CD4-positive, alpha-beta T cell (primary cell): ENCODE measurements around the gene TTLL8. TPM values are rescaled to one million over a fixed set of nuclear protein-coding genes. Genes with fewer than 3 reads are reported as not detected.

Source experiments
- ATAC-seq: fragments of 200-7000 bp; cut with Tn5 transposase; one replicate; pipeline ENCODE4 v1.10.0; 2022; ENCODE audit warnings: mild to moderate bottlenecking; ENCODE audit not compliant: poor library complexity
- CTCF ChIA-PET: fragments of 350-600 bp; sonication (Branson Sonifier 250); formaldehyde crosslinking; loops from one replicate; lab custom pipeline; 2021; ENCODE audit warnings: antibody characterized with exemption, inconsistent platforms; lab: Charles Lee
- POLR2A ChIA-PET: fragments of 350-600 bp; sonication (Branson Sonifier 250); formaldehyde crosslinking; loops from one replicate; lab custom pipeline; 2021; ENCODE audit warnings: antibody characterized with exemption, inconsistent platforms; lab: Charles Lee
- DNase-seq, 14 experiments: peaks; one replicate each; pipeline ENCODE4 v3.0.0-alpha.2; 2013 to 2020; ENCODE audit warnings: mixed read lengths in 2 of 14
- H3K27ac ChIP-seq, 2 donors: one replicate each; pipeline versions ENCODE4 v1.5.1 to v1.7.0; 2013; ENCODE audit warnings: low read length in 2 of 2, low read depth in 1 of 2, mild to moderate bottlenecking in 1 of 2
- H3K27me3 ChIP-seq, 2 experiments: 1 replicate in 1 of 2; 2 replicates in 1 of 2; pipeline versions ENCODE4 v1.6.1 to v1.7.0; 2013; ENCODE audit warnings: low read length in 2 of 2, control low read depth in 1 of 2, mild to moderate bottlenecking in 1 of 2, moderate library complexity in 1 of 2; ENCODE audit not compliant: insufficient read depth in 2 of 2, control insufficient read depth in 1 of 2
- H3K36me3 ChIP-seq: one replicate; pipeline ENCODE4 v1.6.1; 2013; ENCODE audit warnings: low read length, control low read depth; ENCODE audit not compliant: insufficient read depth
- H3K4me1 ChIP-seq: one replicate; pipeline ENCODE4 v1.6.1; 2013; ENCODE audit warnings: low read length, control low read depth; ENCODE audit not compliant: insufficient read depth
- H3K4me3 ChIP-seq: one replicate; pipeline ENCODE4 v1.5.1; 2013; ENCODE audit warnings: mild to moderate bottlenecking, low read length, moderate library complexity
- H3K9me3 ChIP-seq, 2 experiments: 1 replicate in 1 of 2; 2 replicates in 1 of 2; pipeline versions ENCODE4 v1.6.1 to v1.7.0; 2013; ENCODE audit warnings: low read length in 2 of 2, mild to moderate bottlenecking in 2 of 2, control low read depth in 1 of 2, moderate library complexity in 1 of 2; ENCODE audit not compliant: control insufficient read depth in 1 of 2, insufficient read depth in 1 of 2
- H3K27ac Mint-ChIP-seq: one replicate; pipeline ENCODE4 v1.8.0; 2020; ENCODE audit warnings: mixed read lengths
- H3K27me3 Mint-ChIP-seq: one replicate; pipeline ENCODE4 v1.8.0; 2021; ENCODE audit warnings: mixed read lengths
- H3K36me3 Mint-ChIP-seq: one replicate; pipeline ENCODE4 v1.8.0; 2021; ENCODE audit warnings: low read depth, mixed read lengths
- H3K4me1 Mint-ChIP-seq: one replicate; pipeline ENCODE4 v1.8.0; 2021; ENCODE audit warnings: low read depth, mixed read lengths
- H3K4me3 Mint-ChIP-seq: one replicate; pipeline ENCODE4 v1.8.0; 2020; ENCODE audit warnings: mild to moderate bottlenecking, mixed read lengths
- H3K9me3 Mint-ChIP-seq: one replicate; pipeline ENCODE4 v1.8.0; 2020; ENCODE audit warnings: mixed read lengths
- intact Hi-C, 2 experiments: fragments of 100-400 bp; cut with DNase I in 1 of 2; cut with micrococcal nuclease in 1 of 2; formaldehyde crosslinking; loops; one replicate each; pipeline versions ENCODE4 v1.15.1 to v1.9.0; 2023 to 2025; cut with DNase I, micrococcal nuclease
- total RNA-seq, 174 experiments: library from RNA in 2 of 174; stranded (reverse) in 2 of 174; gene quantifications; one replicate each; pipeline ENCODE4 v1.2.3 and lab custom pipeline; 2021 to 2026
- TF ChIP-seq, protein P1 (sequence below): fragments of 200-600 bp; IDR thresholded peaks from one replicate; pipeline ENCODE4 v1.8.0; 2022; ENCODE audit warnings: antibody characterized with exemption, mild to moderate bottlenecking

TTLL8 gene
- total RNA-seq, 2 experiments from 2014 or later = not detected

DNA sequence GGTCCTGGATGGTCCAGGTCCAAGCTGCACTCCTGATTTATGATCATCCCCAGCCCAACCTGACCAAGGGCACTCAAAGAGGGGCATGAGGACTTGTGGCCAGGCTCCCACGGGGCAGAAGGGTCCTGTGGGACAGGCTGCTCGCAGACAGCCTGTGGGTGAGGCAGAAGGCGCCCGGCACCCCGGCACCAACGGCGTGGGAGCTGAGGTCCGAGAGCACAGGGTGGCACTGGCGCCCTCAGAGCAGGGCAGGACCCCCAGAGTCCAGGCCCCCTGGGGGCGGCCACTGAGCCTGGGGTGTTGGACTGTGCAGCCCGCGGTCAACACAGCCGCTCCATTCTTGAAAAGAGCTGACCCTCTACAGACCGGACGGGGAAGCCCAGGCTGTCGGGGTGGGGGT is 48.8 kb downstream of the TTLL8 start:
- Mint-ChIP-seq H3K27ac (no peak overlapping the region), H3K4me1 (peaks cover 10% of the 10 kb centered on the region), H3K9me3 (no peaks in the 10 kb centered on the region), H3K27me3 (peaks cover 26% of the 10 kb centered on the region), H3K4me3 (no peak overlapping the region), H3K36me3 (no peaks in the 10 kb centered on the region)
- H3K27ac ChIP-seq = no peak overlapping the region
- H3K4me1 ChIP-seq = peaks cover 35% of the 10 kb centered on the region
- TF ChIP-seq, protein P1, sequence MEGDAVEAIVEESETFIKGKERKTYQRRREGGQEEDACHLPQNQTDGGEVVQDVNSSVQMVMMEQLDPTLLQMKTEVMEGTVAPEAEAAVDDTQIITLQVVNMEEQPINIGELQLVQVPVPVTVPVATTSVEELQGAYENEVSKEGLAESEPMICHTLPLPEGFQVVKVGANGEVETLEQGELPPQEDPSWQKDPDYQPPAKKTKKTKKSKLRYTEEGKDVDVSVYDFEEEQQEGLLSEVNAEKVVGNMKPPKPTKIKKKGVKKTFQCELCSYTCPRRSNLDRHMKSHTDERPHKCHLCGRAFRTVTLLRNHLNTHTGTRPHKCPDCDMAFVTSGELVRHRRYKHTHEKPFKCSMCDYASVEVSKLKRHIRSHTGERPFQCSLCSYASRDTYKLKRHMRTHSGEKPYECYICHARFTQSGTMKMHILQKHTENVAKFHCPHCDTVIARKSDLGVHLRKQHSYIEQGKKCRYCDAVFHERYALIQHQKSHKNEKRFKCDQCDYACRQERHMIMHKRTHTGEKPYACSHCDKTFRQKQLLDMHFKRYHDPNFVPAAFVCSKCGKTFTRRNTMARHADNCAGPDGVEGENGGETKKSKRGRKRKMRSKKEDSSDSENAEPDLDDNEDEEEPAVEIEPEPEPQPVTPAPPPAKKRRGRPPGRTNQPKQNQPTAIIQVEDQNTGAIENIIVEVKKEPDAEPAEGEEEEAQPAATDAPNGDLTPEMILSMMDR = no peak
- intact Hi-C loops = no loop called here
- ChIA-PET POLR2A (no interaction called here), CTCF (no interaction called here)
- H3K36me3 ChIP-seq = no peaks in the 10 kb centered on the region
- peaks cover 11 to 21% of the 10 kb centered on the region in 2 experiments for H3K27me3 ChIP-seq
- H3K4me3 ChIP-seq = no peak overlapping the region
- ATAC-seq = no peak
- H3K9me3 ChIP-seq = peaks cover 0 to 11% of the 10 kb centered on the region in 2 experiments
- no peak for DNase-seq

DNA sequence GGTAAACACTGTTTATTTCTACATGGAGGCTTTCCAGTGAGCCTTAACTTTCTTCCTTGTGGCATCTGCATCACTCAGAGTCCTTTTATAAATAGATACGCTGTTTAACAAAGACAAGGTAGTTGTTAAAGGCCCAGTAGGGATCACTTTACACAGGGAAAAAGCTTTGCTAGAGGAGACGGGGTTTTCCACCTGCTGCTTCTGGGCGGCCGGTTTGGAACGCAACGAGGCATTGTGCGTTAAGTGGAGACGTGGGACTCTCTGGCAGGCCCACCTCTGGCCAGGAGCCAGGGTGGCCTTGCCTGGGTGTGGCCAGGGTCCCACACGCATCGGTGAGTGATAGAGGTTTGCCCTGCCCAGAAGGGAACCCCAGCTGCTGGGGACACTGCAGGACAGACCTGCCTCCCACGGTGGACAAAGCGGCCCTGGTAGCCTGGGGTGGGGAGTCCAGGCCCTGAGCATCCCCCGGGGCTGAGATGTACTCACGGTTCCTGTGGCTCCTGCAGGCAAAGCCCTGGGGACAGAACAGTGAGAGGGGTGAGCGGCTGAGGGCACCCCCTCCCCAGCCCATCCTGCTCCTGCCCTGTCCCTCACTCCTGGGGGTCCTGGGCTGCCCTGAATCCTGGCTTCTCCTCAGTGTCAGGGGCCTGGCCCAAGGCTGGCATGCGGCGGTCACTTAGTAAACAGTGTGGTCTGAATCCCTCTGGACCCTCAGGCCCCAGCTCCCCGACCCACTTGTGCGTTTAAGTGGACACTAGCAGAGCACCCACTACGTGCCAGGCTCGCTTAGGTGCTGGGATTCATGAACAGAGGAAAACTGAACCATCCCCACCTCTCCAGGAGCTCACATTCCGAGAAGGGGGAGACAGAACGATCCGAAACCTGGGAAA is 49.7 kb downstream of the TTLL8 start:
- Mint-ChIP-seq H3K4me3 (no peak overlapping the region), H3K9me3 (no peaks in the 10 kb centered on the region), H3K36me3 (no peaks in the 10 kb centered on the region), H3K27ac (no peak overlapping the region), H3K4me1 (peaks cover 10% of the 10 kb centered on the region), H3K27me3 (peaks cover 26% of the 10 kb centered on the region)
- DNase-seq (no peak), ATAC-seq (no peak)
- TF ChIP-seq, protein P1 = no peak
- H3K4me1 ChIP-seq = peaks cover 29% of the 10 kb centered on the region
- intact Hi-C loops = no loop called here
- peaks cover 0 to 11% of the 10 kb centered on the region in 2 experiments for H3K9me3 ChIP-seq
- CTCF ChIA-PET = no interaction called here
- peaks cover 7 to 15% of the 10 kb centered on the region in 2 experiments for H3K27me3 ChIP-seq
- H3K4me3 ChIP-seq = no peak overlapping the region
- no peaks in the 10 kb centered on the region for H3K36me3 ChIP-seq
- POLR2A ChIA-PET = no interaction called here
- no peak overlapping the region for H3K27ac ChIP-seq

DNA sequence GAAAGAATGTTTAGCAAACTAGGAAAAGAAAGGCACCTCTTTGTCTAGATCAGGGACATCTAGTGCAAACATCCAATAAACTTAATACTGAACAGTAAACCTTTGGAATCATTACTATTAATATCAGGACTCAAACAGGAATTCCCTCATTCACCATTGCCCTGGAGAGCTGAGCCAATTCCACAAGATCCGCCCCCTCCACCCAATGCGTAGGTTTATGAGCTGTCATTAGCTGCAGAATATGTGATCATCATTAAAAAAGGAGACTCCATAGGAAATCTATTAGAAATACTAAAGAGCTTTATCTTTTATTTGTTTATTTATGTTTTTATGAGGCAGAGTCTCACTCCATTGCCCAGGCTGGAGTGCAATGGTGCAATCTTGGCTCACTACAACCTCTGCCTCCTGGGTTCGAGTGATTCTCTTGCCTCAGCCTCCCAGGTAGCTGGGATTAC is 51.0 kb downstream of the TTLL8 start:
- TF ChIP-seq, protein P1 = no peak
- CTCF ChIA-PET = interaction anchor here (0.9 kb wide), 2 partner anchors 20 to 27 kb away, joined by 3 read pairs; no protein-coding TSS in a partner anchor
- DNase-seq (no peak), ATAC-seq (no peak)
- Histone ChIP-seq H3K36me3 (no peaks in the 10 kb centered on the region), H3K27me3 (peaks cover 6 to 14% of the 10 kb centered on the region in 2 experiments), H3K9me3 (peaks cover 0 to 6% of the 10 kb centered on the region in 2 experiments), H3K4me1 (peaks cover 19% of the 10 kb centered on the region), H3K4me3 (no peak overlapping the region), H3K27ac (no peak overlapping the region)
- no peaks in the 10 kb centered on the region for H3K36me3 Mint-ChIP-seq
- POLR2A ChIA-PET = no interaction called here
- no peak overlapping the region for H3K27ac Mint-ChIP-seq
- H3K9me3 Mint-ChIP-seq = no peaks in the 10 kb centered on the region
- peaks cover 10% of the 10 kb centered on the region for H3K4me1 Mint-ChIP-seq
- H3K27me3 Mint-ChIP-seq = peaks cover 21% of the 10 kb centered on the region
- H3K4me3 Mint-ChIP-seq = no peak overlapping the region
- intact Hi-C loops = no loop called here
